HEK293T (cell line): ENCODE results near the gene RNF31.

ENCODE experiments used
- CTCF ChIA-PET: fragments of 350-600 bp; formaldehyde crosslinking; extraction: SDS; loops from one replicate; lab custom pipeline; 2021; ENCODE audit warnings: antibody characterized with exemption, inconsistent platforms; lab: Yijun Ruan, JAX
- POLR2A ChIA-PET: fragments of 350-600 bp; formaldehyde crosslinking; extraction: SDS; loops from one replicate; lab custom pipeline; 2020; ENCODE audit warnings: antibody characterized with exemption, inconsistent platforms; lab: Yijun Ruan, JAX
- DNase-seq: peaks from one replicate; pipeline ENCODE4 v3.0.0; 2012; ENCODE audit warnings: mixed read lengths; ENCODE audit errors: extremely low spot score
- ARNT ChIP-seq: fragments of 450-650 bp; IDR thresholded peaks from 2 replicates; pipeline ENCODE4 v1.6.1; 2017; ENCODE audit warnings: mild to moderate bottlenecking
- BHLHE40 ChIP-seq: fragments of 450-650 bp; IDR thresholded peaks from 2 replicates; pipeline ENCODE4 v1.6.1; 2016; ENCODE audit warnings: mild to moderate bottlenecking, moderate library complexity, borderline replicate concordance
- CTBP1 ChIP-seq: fragments of 450-650 bp; IDR thresholded peaks from 2 replicates; pipeline ENCODE4 v1.6.1; 2016; ENCODE audit warnings: borderline replicate concordance
- ELF4 ChIP-seq: fragments of 450-650 bp; IDR thresholded peaks from 2 replicates; pipeline ENCODE4 v1.6.1; 2017; ENCODE audit warnings: antibody characterized with exemption
- FOXA1 ChIP-seq: fragments of 450-650 bp; IDR thresholded peaks from 2 replicates; pipeline ENCODE4 v1.6.1; 2016; ENCODE audit warnings: mild to moderate bottlenecking
- FOXK2 ChIP-seq: fragments of 450-650 bp; IDR thresholded peaks from 2 replicates; pipeline ENCODE4 v1.6.1; 2016; ENCODE audit warnings: mild to moderate bottlenecking
- FOXM1 ChIP-seq: fragments of 450-650 bp; IDR thresholded peaks from 2 replicates; pipeline ENCODE4 v1.6.1; 2017; ENCODE audit warnings: mild to moderate bottlenecking, borderline replicate concordance
- HDGF ChIP-seq: fragments of 450-650 bp; IDR thresholded peaks from 2 replicates; pipeline ENCODE4 v1.6.1; 2017; ENCODE audit warnings: antibody characterized with exemption, borderline replicate concordance
- L3MBTL2 ChIP-seq: fragments of 450-650 bp; conservative IDR thresholded peaks from 2 replicates; pipeline ENCODE4 v1.6.1; 2016; ENCODE audit warnings: mild to moderate bottlenecking
- LEF1 ChIP-seq: fragments of 450-650 bp; IDR thresholded peaks from 2 replicates; pipeline ENCODE4 v1.6.1; 2017; ENCODE audit warnings: mild to moderate bottlenecking, borderline replicate concordance
- NFRKB ChIP-seq: fragments of 450-650 bp; IDR thresholded peaks from 2 replicates; pipeline ENCODE4 v1.6.1; 2016; ENCODE audit warnings: mild to moderate bottlenecking, moderate library complexity
- SP1 ChIP-seq: fragments of 450-650 bp; IDR thresholded peaks from 2 replicates; pipeline ENCODE4 v1.6.1; 2017
- SUZ12 ChIP-seq: fragments of 450-650 bp; IDR thresholded peaks from 2 replicates; pipeline ENCODE4 v1.6.1; 2016; ENCODE audit warnings: mild to moderate bottlenecking
- TARDBP ChIP-seq: fragments of 450-650 bp; IDR thresholded peaks from 2 replicates; pipeline ENCODE4 v1.6.1; 2016
- ZNF384 ChIP-seq: fragments of 450-650 bp; IDR thresholded peaks from 2 replicates; pipeline ENCODE4 v1.6.1; 2016
- TF ChIP-seq, protein P1 (sequence below): fragments of 450-650 bp; IDR thresholded peaks from 2 replicates; pipeline ENCODE4 v1.6.1; 2016

The RNF31 gene

DNA sequence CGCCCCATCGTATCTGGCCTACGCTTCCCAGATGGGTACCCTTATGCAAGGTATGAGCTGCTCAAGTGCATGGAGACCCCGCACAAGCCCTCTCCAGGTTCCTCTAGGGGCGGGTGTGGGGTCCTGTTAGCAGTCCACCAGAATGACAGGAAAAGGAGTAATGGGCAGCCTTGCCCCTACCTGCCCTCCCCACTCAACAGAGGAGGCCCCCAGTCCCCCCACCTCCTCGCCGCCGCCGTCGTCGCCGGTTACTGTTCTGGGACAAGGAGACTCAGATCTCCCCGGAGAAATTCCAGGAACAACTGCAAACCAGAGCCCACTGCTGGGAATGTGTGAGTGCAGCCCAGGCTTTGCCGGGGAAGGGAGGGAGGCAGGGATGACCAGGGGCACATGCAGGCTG lies 30.6 kb downstream of the RNF31 start:
- ChIA-PET POLR2A (interaction anchor here (0.8 to 1.5 kb wide), 5 partner anchors 7 to 57 kb away, joined by 3 to 4 read pairs (median 3); partner anchors contain the start of genes CHMP4A and PSME2), CTCF (interaction anchor here (1.2 kb wide), 1 partner anchor 17 kb away, joined by 3 read pairs; the partner anchor contains the start of gene IRF9)
- no peak for TF ChIP-seq LEF1
- no peak for TF ChIP-seq HDGF
- TF ChIP-seq, protein P1, sequence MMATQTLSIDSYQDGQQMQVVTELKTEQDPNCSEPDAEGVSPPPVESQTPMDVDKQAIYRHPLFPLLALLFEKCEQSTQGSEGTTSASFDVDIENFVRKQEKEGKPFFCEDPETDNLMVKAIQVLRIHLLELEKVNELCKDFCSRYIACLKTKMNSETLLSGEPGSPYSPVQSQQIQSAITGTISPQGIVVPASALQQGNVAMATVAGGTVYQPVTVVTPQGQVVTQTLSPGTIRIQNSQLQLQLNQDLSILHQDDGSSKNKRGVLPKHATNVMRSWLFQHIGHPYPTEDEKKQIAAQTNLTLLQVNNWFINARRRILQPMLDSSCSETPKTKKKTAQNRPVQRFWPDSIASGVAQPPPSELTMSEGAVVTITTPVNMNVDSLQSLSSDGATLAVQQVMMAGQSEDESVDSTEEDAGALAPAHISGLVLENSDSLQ: no peak
- no peak for TF ChIP-seq FOXM1
- TF ChIP-seq NFRKB: no peak
- no peak for TF ChIP-seq FOXK2
- no peak for DNase-seq

DNA sequence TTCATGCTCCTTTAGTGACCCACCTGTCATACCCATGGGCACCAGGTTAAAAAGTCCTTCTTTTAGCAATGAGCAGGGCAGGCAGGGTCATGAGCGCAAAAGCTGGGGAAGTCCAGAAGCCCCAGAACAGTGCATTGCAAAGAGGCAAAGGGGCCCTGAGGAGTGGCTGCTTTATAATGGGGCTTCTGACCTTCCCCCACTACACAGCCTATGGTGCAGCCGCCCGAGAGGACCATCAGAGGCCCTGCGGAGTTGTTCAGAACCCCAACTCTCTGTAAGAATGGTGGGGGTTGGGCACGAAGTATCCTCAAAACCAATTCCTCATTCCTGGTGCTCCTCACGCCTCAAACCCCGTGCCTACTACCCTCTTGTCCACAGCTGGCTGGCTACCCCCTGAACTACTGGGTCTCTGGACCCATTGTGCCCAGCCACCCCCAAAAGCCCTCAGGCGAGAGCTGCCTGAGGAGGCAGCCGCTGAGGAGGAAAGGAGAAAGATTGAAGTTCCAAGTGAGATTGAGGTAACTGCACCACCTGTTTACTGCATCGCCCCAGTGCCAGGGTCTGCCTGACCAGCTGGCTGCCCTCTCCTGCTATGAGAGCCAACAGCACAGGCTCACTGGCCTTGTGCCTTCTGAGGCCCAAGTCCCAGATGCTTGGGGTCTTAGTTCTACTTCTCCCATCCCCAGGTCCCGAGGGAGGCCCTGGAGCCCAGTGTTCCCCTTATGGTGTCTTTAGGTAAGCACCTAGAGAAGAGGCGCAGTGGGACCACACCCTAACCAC lies 31.3 kb downstream of the RNF31 start:
- TF ChIP-seq ZNF384 (no peak), TARDBP (no peak)
- CTCF ChIA-PET: interaction anchor here (1.2 kb wide), 1 partner anchor 17 kb away, joined by 4 read pairs; the partner anchor contains the start of gene IRF9
- DNase-seq: no peak
- POLR2A ChIA-PET: interaction anchor here (1.0 to 3.2 kb wide), 6 partner anchors 8 to 118 kb away, joined by 3 to 15 read pairs (median 6); partner anchors contain the start of genes EMC9, IPO4 and TM9SF1

DNA sequence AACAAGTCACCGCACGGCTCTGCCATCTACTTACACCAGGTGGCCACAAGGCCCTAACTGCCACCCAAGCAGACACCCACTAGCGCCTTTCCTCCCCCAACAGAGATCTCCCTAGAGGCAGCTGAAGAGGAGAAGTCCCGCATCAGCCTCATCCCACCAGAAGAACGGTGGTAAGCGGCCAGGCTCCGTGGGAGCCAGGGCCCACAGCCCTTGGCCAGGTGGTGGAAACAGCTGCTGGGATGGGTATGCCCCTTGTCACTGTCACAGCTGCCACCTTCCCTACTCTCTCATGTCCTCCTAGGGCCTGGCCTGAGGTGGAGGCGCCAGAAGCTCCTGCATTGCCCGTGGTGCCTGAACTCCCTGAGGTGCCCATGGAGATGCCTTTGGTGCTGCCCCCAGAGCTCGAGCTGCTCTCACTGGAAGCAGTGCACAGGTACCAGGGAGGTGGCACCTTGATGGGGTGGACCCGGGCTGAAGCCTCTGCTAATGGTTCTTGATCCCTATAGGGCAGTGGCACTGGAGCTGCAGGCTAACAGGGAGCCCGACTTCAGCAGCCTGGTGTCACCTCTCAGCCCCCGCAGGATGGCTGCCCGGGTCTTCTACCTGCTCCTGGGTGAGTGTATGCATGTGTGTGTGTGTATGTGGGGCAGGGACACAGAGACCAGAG lies 32.1 kb downstream of the RNF31 start:
- TF ChIP-seq TARDBP (no peak), ARNT (no peak), BHLHE40 (no peak), CTBP1 (no peak), FOXM1 (no peak), SP1 (no peak), FOXK2 (no peak), HDGF (no peak)
- CTCF ChIA-PET: interaction anchor here (1.2 to 2.1 kb wide), 2 partner anchors 18 kb away, joined by 4 to 10 read pairs; partner anchors contain the start of gene IRF9
- no peak for DNase-seq
- POLR2A ChIA-PET: interaction anchor here (0.7 to 3.2 kb wide), 8 partner anchors 9 to 117 kb away, joined by 3 to 15 read pairs (median 4); partner anchors contain the start of genes EMC9, IPO4, IRF9 and PCK2

DNA sequence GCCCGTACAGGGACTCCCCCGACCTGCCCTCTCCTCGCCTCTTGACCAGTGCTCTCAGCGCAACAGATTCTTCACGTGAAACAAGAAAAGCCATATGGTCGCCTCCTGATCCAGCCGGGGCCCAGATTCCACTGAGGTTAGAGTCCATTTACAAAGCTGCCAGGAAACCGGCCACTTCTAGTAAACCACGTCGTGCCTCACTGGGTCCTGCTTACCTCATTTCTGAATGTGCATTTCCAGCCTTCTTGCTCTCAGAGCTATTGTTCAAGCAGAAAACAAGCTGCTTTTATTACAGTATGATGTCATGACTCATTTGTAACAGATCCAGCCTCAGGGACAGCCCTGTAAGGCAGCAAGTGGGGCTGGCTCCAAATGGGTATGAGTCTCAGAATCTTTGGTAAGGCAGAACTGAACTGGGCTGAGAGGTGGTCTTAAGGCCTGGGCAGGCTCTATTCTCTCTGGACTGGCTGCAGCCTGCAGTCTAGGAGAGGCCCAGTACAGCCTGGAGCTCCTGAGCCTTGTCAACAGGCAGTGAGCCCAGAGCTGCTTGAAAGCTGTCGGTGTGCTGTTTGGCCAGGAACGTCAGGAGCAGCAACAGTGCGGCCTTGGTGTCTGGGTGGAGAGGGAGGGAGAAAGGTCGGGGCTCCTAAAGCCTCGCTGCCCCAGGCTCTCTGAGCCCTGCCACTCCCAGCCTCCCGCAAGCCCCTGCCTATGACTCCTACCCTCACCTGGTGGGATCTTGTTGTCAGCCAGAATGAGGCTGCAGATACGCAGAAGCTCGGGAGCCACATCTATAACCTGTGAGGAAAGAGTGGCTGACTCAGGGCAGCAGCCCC lies 32.9 kb downstream of the RNF31 start:
- DNase-seq: no peak
- CTCF ChIA-PET: interaction anchor here (2.1 kb wide), 1 partner anchor 19 kb away, joined by 10 read pairs; the partner anchor contains the start of gene IRF9
- TF ChIP-seq ELF4 (no peak), TARDBP (no peak), LEF1 (no peak), FOXA1 (no peak), FOXM1 (no peak), FOXK2 (no peak), ARNT (no peak), BHLHE40 (no peak), ZNF384 (no peak), NFRKB (no peak), SUZ12 (no peak), SP1 (no peak)
- POLR2A ChIA-PET: interaction anchor here (1.2 to 3.2 kb wide), 9 partner anchors 9 to 86 kb away, joined by 3 to 15 read pairs (median 5); partner anchors contain the start of genes DCAF11, EMC9, IPO4 and IRF9

DNA sequence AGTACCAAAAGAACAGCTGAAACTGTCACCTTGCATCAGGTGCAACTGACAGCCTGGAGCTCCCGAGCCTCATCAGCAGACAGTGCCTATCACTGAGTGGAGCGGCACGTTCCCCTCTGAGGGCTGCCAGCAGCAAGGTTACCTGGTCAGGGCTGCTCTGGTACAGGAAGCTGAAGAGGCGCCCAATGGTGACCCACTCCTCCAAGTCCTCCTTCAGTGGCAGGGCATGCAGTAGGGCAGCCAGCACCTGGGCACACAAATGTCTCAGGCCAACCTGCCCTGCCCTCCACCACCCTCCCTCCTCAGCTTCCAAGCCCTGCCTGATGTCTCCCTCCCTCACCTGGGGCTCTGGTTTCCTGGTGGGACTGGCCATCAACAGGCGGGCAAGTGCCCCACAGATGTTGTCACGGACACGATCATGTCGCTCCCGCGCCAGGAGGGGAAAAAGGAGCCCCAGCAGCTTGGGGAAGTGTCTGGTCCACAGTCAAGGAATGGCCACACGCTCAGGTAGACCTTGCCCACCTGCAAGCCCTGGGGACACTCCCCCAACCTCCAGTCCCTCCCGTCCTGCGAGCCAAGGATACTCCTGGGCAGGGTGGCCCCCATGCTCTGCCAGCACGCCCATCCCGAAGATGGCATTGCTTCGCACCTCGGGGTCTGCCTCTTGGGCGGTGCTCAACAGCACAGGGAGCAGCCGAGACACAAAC lies 34.2 kb downstream of the RNF31 start:
- no peak for TF ChIP-seq ARNT
- TF ChIP-seq ELF4: no peak
- TF ChIP-seq FOXK2: no peak
- TF ChIP-seq SP1: no peak
- no peak for TF ChIP-seq L3MBTL2
- no peak for TF ChIP-seq ZNF384
- no peak for TF ChIP-seq LEF1
- TF ChIP-seq SUZ12: no peak
- no peak for TF ChIP-seq FOXA1
- no peak for TF ChIP-seq CTBP1
- no peak for TF ChIP-seq NFRKB
- no peak for TF ChIP-seq TARDBP
- TF ChIP-seq FOXM1: no peak
- TF ChIP-seq HDGF: no peak
- no peak for TF ChIP-seq BHLHE40
- TF ChIP-seq, protein P1: no peak
- POLR2A ChIA-PET: interaction anchor here (1.3 to 3.2 kb wide), 5 partner anchors 7 to 68 kb away, joined by 4 to 15 read pairs (median 7); partner anchors contain the start of genes DCAF11, IPO4, IRF9 and NRL
- CTCF ChIA-PET: interaction anchor here (1.1 to 2.1 kb wide), 2 partner anchors 20 to 123 kb away, joined by 3 to 10 read pairs; partner anchors contain the start of gene IRF9
- DNase-seq: no peak
